ENCODE measurements around the gene GRHPR. TPM values are rescaled to one million over a fixed set of nuclear protein-coding genes. Genes with fewer than 3 reads are reported as not detected.

GRHPR gene
- total and polyA plus RNA-seq, 10 of the 15 experiments (the other 5 are each of a cell fraction or from before 2014, with no cell fraction given): 52.4 to 194 (median 126) TPM

DNA sequence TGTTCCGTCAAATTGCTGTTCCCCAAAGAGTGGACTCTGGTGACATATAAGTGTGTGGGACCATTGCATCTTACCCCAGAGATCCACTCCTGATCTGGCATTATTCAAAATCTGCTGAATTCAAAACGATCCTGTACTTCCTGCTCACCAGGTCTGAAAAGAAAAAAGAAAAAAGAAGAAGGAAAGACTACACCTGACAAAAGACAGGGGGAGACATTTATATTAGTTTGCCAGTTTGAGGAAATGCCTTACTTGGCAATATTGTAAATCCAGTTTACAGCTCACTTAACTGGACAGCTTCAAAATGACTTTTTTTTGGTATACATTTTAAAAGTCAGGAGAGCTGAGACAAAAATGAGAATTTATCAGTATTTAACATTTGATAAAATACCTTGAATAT is 15.0 kb upstream of the GRHPR start:
- FAIRE-seq (no peak), ATAC-seq (no peak), DNase-seq (ENCODE audit: low read depth, low spot score) (no peak)
- Histone ChIP-seq H4K20me1 (ENCODE audit: control insufficient read depth, insufficient read depth) (no peaks in the 10 kb centered on the region), H3K9ac (ENCODE audit: control insufficient read depth, insufficient read depth, low read length) (peak overlapping the region; percentile 91), H3K27ac (ENCODE audit: control insufficient read depth, insufficient read depth) (peak overlapping the region; percentile 100), H3K79me2 (ENCODE audit: control insufficient read depth, insufficient read depth, low read length) (peaks cover 46% of the 10 kb centered on the region), H3K4me1 (ENCODE audit: control insufficient read depth, insufficient read depth, low read length) (peaks cover 74% of the 10 kb centered on the region), H3K27me3 (replicated peaks in 1 of 2; ENCODE audit: control insufficient read depth in 2 of 2, insufficient read depth in 2 of 2, low read length in 1 of 2) (no peaks in the 10 kb centered on the region), H3K4me2 (ENCODE audit: control insufficient read depth, insufficient read depth) (peak overlapping the region; percentile 92), H3K9me3 (replicated peaks; ENCODE audit: control insufficient read depth, insufficient read depth, low read length) (no peaks in the 10 kb centered on the region), H2AFZ (ENCODE audit: control insufficient read depth, low read depth, low read length) (peak overlapping the region; percentile 25; the same call in 1 of the 2 replicates), H3K4me3 (peak overlapping the region; percentile 57), H3K36me3 (ENCODE audit: control insufficient read depth in 2 of 2, insufficient read depth in 2 of 2, low read length in 1 of 2) (no peaks in the 10 kb centered on the region)
- ChIA-PET CTCF (interaction anchor here (0.7 to 15.1 kb wide), 30 partner anchors 9 to 533 kb away, joined by 3 to 220 read pairs (median 4); partner anchors contain the start of genes GRHPR and ZCCHC7), POLR2A (interaction anchor here (0.6 to 15.5 kb wide), 9 partner anchors 11 to 749 kb away, joined by 3 to 212 read pairs (median 4); no protein-coding TSS in a partner anchor), SMC1A (ENCODE audit: uncharacterized antibody, unreplicated experiment) (interaction anchor here (0.7 to 4.7 kb wide), 25 partner anchors 9 to 403 kb away, joined by 3 to 23 read pairs (median 5); no protein-coding TSS in a partner anchor), RAD21 (ENCODE audit: unreplicated experiment) (interaction anchor here (0.6 to 7.5 kb wide), 16 partner anchors 16 to 413 kb away, joined by 3 to 126 read pairs (median 4); partner anchors contain the start of genes TOMM5 and ZBTB5)
- TF ChIP-seq, protein P1, sequence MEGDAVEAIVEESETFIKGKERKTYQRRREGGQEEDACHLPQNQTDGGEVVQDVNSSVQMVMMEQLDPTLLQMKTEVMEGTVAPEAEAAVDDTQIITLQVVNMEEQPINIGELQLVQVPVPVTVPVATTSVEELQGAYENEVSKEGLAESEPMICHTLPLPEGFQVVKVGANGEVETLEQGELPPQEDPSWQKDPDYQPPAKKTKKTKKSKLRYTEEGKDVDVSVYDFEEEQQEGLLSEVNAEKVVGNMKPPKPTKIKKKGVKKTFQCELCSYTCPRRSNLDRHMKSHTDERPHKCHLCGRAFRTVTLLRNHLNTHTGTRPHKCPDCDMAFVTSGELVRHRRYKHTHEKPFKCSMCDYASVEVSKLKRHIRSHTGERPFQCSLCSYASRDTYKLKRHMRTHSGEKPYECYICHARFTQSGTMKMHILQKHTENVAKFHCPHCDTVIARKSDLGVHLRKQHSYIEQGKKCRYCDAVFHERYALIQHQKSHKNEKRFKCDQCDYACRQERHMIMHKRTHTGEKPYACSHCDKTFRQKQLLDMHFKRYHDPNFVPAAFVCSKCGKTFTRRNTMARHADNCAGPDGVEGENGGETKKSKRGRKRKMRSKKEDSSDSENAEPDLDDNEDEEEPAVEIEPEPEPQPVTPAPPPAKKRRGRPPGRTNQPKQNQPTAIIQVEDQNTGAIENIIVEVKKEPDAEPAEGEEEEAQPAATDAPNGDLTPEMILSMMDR (IDR thresholded peaks at IDR 0.05 in 2 of 3, conservative IDR thresholded peaks at IDR 0.05 in 1 of 3; ENCODE audit: control insufficient read depth in 2 of 3, extremely low read depth in 1 of 3, insufficient read depth in 1 of 3, low read depth in 3 of 3, low read length in 3 of 3): peak; percentile 23 to 52 (median 44); a peak in 4 of 6 replicates
- TF ChIP-seq SPI1 (IDR thresholded peaks at IDR 0.05; ENCODE audit: borderline replicate concordance, insufficient read depth, low read depth, low read length) (peak; percentile 22; the same call in 1 of the 2 replicates), HCFC1 (IDR thresholded peaks at IDR 0.05; ENCODE audit: low read length) (no peak), ZBED1 (IDR thresholded peaks at IDR 0.05; ENCODE audit: borderline replicate concordance) (0 out of 2 replicates have a peak, but pooled peaks have one; percentile 1), TCF7 (IDR thresholded peaks at IDR 0.05; ENCODE audit: borderline replicate concordance) (no peak), RBBP5 (conservative IDR thresholded peaks at IDR 0.05) (no peak), TAF1 (IDR thresholded peaks at IDR 0.05; ENCODE audit: borderline replicate concordance, low read depth, low read length) (peak; percentile 26; the same call in 1 of the 2 replicates), RAD21 (IDR thresholded peaks at IDR 0.05; ENCODE audit: insufficient read depth, low read depth, low read length) (peak; percentile 43), SRF (IDR thresholded peaks at IDR 0.05; ENCODE audit: low read depth in 2 of 2, low read length in 2 of 2) (peak; percentile 78 to 96), BHLHE40 (IDR thresholded peaks at IDR 0.05; ENCODE audit: borderline replicate concordance in 1 of 2, low read depth in 2 of 2, low read length in 1 of 2) (0 out of 4 replicates have a peak, but pooled peaks of 1 of the 2 experiments have one; percentile 24)
- TF ChIP-seq, protein P2, sequence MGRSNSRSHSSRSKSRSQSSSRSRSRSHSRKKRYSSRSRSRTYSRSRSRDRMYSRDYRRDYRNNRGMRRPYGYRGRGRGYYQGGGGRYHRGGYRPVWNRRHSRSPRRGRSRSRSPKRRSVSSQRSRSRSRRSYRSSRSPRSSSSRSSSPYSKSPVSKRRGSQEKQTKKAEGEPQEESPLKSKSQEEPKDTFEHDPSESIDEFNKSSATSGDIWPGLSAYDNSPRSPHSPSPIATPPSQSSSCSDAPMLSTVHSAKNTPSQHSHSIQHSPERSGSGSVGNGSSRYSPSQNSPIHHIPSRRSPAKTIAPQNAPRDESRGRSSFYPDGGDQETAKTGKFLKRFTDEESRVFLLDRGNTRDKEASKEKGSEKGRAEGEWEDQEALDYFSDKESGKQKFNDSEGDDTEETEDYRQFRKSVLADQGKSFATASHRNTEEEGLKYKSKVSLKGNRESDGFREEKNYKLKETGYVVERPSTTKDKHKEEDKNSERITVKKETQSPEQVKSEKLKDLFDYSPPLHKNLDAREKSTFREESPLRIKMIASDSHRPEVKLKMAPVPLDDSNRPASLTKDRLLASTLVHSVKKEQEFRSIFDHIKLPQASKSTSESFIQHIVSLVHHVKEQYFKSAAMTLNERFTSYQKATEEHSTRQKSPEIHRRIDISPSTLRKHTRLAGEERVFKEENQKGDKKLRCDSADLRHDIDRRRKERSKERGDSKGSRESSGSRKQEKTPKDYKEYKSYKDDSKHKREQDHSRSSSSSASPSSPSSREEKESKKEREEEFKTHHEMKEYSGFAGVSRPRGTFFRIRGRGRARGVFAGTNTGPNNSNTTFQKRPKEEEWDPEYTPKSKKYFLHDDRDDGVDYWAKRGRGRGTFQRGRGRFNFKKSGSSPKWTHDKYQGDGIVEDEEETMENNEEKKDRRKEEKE (IDR thresholded peaks at IDR 0.05): no peak
- TF ChIP-seq, protein P3, sequence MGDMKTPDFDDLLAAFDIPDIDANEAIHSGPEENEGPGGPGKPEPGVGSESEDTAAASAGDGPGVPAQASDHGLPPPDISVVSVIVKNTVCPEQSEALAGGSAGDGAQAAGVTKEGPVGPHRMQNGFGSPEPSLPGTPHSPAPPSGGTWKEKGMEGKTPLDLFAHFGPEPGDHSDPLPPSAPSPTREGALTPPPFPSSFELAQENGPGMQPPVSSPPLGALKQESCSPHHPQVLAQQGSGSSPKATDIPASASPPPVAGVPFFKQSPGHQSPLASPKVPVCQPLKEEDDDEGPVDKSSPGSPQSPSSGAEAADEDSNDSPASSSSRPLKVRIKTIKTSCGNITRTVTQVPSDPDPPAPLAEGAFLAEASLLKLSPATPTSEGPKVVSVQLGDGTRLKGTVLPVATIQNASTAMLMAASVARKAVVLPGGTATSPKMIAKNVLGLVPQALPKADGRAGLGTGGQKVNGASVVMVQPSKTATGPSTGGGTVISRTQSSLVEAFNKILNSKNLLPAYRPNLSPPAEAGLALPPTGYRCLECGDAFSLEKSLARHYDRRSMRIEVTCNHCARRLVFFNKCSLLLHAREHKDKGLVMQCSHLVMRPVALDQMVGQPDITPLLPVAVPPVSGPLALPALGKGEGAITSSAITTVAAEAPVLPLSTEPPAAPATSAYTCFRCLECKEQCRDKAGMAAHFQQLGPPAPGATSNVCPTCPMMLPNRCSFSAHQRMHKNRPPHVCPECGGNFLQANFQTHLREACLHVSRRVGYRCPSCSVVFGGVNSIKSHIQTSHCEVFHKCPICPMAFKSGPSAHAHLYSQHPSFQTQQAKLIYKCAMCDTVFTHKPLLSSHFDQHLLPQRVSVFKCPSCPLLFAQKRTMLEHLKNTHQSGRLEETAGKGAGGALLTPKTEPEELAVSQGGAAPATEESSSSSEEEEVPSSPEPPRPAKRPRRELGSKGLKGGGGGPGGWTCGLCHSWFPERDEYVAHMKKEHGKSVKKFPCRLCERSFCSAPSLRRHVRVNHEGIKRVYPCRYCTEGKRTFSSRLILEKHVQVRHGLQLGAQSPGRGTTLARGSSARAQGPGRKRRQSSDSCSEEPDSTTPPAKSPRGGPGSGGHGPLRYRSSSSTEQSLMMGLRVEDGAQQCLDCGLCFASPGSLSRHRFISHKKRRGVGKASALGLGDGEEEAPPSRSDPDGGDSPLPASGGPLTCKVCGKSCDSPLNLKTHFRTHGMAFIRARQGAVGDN (IDR thresholded peaks at IDR 0.05): 0 out of 2 replicates have a peak, but pooled peaks have one; percentile 10
- WGBS (ENCODE audit: insufficient coverage, insufficient replicate concordance, low lambda C conversion rate, missing lambda C conversion rate): 61% methylated on average over 2 of the region's 2 CpGs
- BruUV-seq (replicated peaks): no TSS peak
- in situ Hi-C loops (cut with MboI) (no loop called here), intact Hi-C loops (cut with micrococcal nuclease; ENCODE audit: unreplicated experiment) (loop anchor here (5.0 to 10.0 kb wide), 2 partner anchors 220 to 533 kb away; no protein-coding TSS in a partner anchor)

Data from GM12878 (cell line).